NT2/D1 (cell line): ENCODE results near the gene NCF2.

Experiments used
- DNase-seq: peaks from one replicate; pipeline ENCODE4 v3.0.0-alpha.2; 2011; ENCODE audit warnings: low read depth, low spot score
- H3K27me3 ChIP-seq: 2 replicates; pipeline ENCODE4 v1.6.0; 2011; ENCODE audit warnings: mild to moderate bottlenecking; ENCODE audit not compliant: insufficient read length, insufficient read depth
- H3K36me3 ChIP-seq: 2 replicates; pipeline ENCODE4 v1.6.1; 2011; ENCODE audit warnings: mild to moderate bottlenecking, low read length, mixed read lengths; ENCODE audit not compliant: insufficient read depth, insufficient read length
- H3K4me1 ChIP-seq: 2 replicates; pipeline ENCODE4 v1.5.1; 2011; ENCODE audit not compliant: insufficient read depth, insufficient read length
- H3K4me3 ChIP-seq: 2 replicates; pipeline ENCODE4 v1.5.1; 2011; ENCODE audit warnings: low read depth; ENCODE audit not compliant: insufficient read length
- H3K9ac ChIP-seq: 2 replicates; pipeline ENCODE4 v1.6.0; 2011; ENCODE audit warnings: low read depth; ENCODE audit not compliant: insufficient read length
- H3K9me3 ChIP-seq: 2 replicates; pipeline ENCODE4 v1.5.1; 2011; ENCODE audit warnings: mild to moderate bottlenecking, low read length; ENCODE audit not compliant: insufficient read depth
- SUZ12 ChIP-seq: IDR thresholded peaks from 2 replicates; pipeline ENCODE4 v1.6.1; 2011; ENCODE audit not compliant: insufficient read length, insufficient read depth; ENCODE audit errors: extremely low read depth
- YY1 ChIP-seq: IDR thresholded peaks from 2 replicates; pipeline ENCODE4 v1.6.1; 2011; ENCODE audit not compliant: insufficient read length, insufficient read depth
- ZNF274 ChIP-seq: IDR thresholded peaks from 2 replicates; pipeline ENCODE4 v1.6.1; 2011; ENCODE audit warnings: mild to moderate bottlenecking, low read depth, low read length

The NCF2 gene

DNA sequence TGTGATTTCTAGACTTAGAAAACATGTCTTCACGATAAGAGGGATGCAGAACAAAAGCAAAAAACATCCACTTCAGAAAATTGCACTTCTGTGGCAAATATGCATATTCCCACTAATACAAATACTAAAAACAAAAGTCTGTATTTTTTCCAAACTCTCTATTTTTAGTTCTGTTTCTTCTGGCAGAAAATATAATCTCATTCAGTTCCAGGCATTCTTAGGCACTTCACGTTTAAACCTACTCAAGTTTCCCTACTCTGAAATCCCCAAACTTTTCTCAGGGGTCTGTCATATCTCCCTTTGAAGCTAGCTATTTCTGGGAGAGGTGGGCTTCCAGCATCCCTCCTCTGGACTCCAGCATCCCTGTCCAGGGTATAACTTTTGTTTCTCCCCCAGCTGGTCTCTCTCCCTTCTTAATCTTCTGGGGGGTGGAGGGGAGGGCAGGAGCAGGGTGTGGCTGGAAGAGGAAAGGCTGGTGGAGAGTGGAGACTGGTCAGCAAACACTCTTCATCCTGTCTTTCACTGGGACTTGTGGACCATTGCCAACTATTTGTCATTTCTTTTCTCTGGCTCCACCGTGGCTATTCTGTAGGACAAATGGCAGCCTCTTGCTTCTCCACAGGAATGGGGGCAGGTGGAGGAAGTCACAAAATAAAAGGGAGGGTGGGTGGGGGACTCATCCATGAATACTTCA, 19.6 kb upstream of the NCF2 start:
- H3K4me3 ChIP-seq, result no peak overlapping the region

DNA sequence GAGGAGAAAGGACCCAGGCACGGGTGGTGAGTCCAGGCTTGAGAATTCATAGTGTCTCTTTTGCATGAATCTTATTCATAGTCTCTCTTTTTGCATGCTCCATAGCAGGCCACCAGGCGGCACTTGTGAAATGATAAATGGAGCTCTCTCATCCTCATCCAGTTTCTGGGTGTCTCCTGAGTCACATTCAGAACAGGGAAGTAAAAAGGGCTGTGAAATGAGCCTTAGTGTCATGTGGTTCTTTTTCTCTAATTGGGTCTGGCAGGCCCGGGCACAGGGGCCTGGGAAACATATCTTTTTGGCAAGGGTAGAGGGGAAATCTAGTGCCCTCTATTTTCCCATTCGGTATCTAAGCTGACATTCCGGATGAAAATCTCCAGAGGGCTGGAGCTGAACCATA, 19.1 kb upstream of the NCF2 start:
- no peaks in the 10 kb centered on the region for H3K4me1 ChIP-seq
- no peaks in the 10 kb centered on the region for H3K36me3 ChIP-seq
- no peak for DNase-seq
- H3K9ac ChIP-seq, result no peak overlapping the region
- H3K9me3 ChIP-seq, result no peaks in the 10 kb centered on the region
- no peak overlapping the region for H3K4me3 ChIP-seq
- H3K27me3 ChIP-seq, result no peaks in the 10 kb centered on the region
- TF ChIP-seq SUZ12 (no peak), ZNF274 (no peak), YY1 (no peak)

More for the DNA sequence above, 19.6 kb upstream of the NCF2 start:
- Histone ChIP-seq H3K36me3 (no peaks in the 10 kb centered on the region), H3K27me3 (no peaks in the 10 kb centered on the region), H3K9me3 (no peaks in the 10 kb centered on the region), H3K4me1 (no peaks in the 10 kb centered on the region), H3K9ac (no peak overlapping the region)
- TF ChIP-seq ZNF274 (no peak), SUZ12 (no peak), YY1 (no peak)
- no peak for DNase-seq

DNA sequence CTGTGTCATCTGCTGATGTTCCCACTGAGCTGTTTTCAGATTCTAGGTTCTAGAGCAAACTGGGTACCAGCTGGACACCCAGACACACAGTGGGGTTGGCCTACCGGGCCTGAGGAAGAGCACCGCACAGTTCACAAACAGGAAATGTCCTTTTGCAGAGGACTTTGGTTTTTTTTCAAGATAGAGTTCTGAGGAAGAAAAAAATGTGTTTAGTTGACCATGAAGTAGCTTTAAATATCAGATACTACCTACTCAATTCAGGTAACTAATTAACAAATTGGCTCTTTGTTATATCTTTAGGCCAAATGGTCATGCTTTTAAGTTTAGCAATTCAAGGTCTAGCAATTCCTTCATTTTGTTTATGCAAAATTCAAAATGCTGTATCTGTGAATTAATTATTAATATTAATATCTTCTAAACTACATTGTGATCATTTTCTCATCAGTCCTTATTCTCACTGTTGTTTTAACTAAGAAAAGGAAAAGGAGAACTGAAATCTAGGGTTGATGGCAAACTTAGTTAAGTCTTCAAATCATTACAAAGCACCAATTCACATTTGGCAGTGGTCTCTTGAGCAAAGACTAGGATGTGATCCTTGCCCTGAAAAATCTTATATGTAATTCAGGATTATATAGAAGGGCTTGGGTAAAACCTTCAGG, 17.2 kb upstream of the NCF2 start:
- no peaks in the 10 kb centered on the region for H3K27me3 ChIP-seq
- DNase-seq, result no peak
- no peak for TF ChIP-seq YY1
- no peak for TF ChIP-seq ZNF274
- no peak for TF ChIP-seq SUZ12
- H3K4me1 ChIP-seq, result no peaks in the 10 kb centered on the region
- H3K9ac ChIP-seq, result no peak overlapping the region
- H3K36me3 ChIP-seq, result no peaks in the 10 kb centered on the region
- H3K4me3 ChIP-seq, result no peak overlapping the region
- H3K9me3 ChIP-seq, result no peaks in the 10 kb centered on the region

DNA sequence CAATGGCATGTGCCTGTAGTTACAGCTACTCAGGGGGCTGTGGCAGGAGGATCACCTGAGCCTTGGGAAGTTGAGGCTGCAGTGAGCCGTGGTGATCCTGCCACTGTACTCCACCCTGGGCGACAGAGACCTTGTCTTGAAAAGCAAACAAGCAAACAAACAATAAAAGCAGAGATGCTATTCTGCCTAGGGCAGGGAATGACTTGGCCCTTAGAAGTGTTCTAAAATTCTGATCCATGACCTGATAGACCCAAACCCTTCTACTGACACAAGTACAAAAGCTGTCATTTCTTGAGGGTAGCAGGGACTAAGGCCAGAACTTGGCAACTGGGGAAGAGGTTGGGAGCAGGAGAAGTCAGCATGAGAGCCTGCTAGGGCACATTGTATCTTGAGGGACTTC, 15.6 kb upstream of the NCF2 start:
- no peak for DNase-seq
- Histone ChIP-seq H3K36me3 (no peaks in the 10 kb centered on the region), H3K27me3 (no peaks in the 10 kb centered on the region), H3K9me3 (no peaks in the 10 kb centered on the region), H3K4me1 (no peaks in the 10 kb centered on the region), H3K9ac (no peak overlapping the region), H3K4me3 (no peak overlapping the region)
- TF ChIP-seq SUZ12 (no peak), YY1 (no peak), ZNF274 (no peak)

GRCh38 chr1:183604815-183605214, 14.6 kb upstream of the NCF2 start:
- H3K4me3 ChIP-seq, result no peak overlapping the region
- H3K36me3 ChIP-seq, result no peaks in the 10 kb centered on the region
- no peaks in the 10 kb centered on the region for H3K27me3 ChIP-seq
- no peak for DNase-seq
- H3K9ac ChIP-seq, result no peak overlapping the region
- TF ChIP-seq ZNF274 (no peak), YY1 (no peak), SUZ12 (no peak)
- H3K4me1 ChIP-seq, result no peaks in the 10 kb centered on the region
- no peaks in the 10 kb centered on the region for H3K9me3 ChIP-seq

DNA sequence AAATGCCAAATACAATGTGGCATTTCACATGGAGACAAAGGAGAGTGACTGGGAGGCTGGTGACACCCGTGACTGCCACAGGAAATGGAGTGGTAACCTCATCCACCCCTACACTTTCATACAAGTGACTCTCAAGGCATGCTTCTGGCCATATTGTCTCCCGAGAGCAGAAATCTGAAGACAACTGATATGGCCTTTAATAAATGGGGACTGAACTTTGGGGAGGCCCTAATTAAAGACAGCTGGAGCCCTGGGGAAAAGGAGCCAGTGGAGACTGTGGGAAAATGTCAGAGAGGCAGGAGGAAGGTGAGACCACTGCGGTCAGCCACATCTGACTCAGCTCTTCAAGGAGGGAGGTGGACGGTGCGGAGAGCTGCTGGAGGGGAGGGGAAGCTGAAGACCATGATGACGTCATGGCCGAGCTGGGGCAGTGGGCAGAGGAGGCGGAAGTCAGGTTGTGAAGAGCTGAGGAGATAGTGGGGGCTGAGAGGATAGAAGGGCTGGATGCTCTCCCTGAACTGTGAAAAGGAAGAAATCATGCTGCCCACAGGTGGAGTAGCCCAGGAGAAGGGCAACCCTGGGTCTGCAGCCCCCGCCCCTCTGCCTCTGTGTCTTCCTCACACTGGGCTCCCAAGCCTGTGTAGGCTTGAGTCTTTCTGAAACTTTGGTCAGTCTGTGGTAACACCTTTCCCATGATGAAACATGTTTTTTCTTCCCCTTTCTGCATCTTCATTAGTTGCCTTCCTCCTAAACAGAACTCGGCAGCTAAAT, 14.0 kb upstream of the NCF2 start:
- Histone ChIP-seq H3K4me1 (no peaks in the 10 kb centered on the region), H3K4me3 (no peak overlapping the region), H3K27me3 (no peaks in the 10 kb centered on the region), H3K9me3 (no peaks in the 10 kb centered on the region), H3K36me3 (no peaks in the 10 kb centered on the region), H3K9ac (no peak overlapping the region)
- no peak for DNase-seq
- TF ChIP-seq SUZ12 (no peak), YY1 (no peak), ZNF274 (no peak)

DNA sequence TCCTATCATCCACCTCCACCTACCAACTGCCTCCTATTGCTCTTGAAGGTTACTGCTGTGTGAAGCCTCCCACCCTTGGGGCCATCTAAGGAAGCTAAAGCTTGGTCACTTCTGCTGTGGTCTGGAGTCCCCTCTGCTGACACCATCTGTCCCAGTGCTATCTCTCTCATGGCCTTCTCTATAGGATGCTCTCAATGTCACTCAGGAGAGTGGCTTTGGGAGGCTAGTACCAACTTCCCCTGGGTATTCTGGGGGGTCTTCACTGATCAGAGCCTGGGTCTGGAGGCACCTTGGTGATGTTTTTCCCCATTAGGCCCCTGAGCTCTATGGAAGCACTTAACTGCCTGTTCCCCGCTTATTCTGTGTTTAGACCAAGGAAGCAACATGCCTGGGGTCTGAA, 12.3 kb upstream of the NCF2 start:
- Histone ChIP-seq H3K36me3 (no peaks in the 10 kb centered on the region), H3K4me3 (no peak overlapping the region), H3K9ac (no peak overlapping the region), H3K9me3 (no peaks in the 10 kb centered on the region), H3K4me1 (no peaks in the 10 kb centered on the region), H3K27me3 (no peaks in the 10 kb centered on the region)
- no peak for TF ChIP-seq YY1
- TF ChIP-seq ZNF274, result no peak
- no peak for TF ChIP-seq SUZ12
- no peak for DNase-seq
